Omental fat pad (tissue), 4 donors: ENCODE results near the gene RBM44. TPM values are rescaled to one million over a fixed set of nuclear protein-coding genes. Genes with fewer than 3 reads are reported as not detected.

Experiments
- ATAC-seq: fragments of 150-250 bp; one replicate; pipeline ENCODE4 v1.9.1; 2016; ENCODE audit warnings: mild to moderate bottlenecking, moderate library complexity; ENCODE audit not compliant: low FRiP score
- DNase-seq: peaks from one replicate; pipeline ENCODE4 v3.0.0-alpha.2; 2019; ENCODE audit warnings: low spot score
- total RNA-seq, 4 donors: library from RNA; depleted of rRNA; stranded (reverse); fragments of >200 nt; gene quantifications; one replicate each; pipeline ENCODE4 v1.1.0, GENCODE V29; 2016
- TF ChIP-seq, protein P1 (sequence below), 3 donors: fragments of 450-650 bp; IDR thresholded peaks; one replicate each; pipeline ENCODE4 v1.5.1; 2016 to 2017; ENCODE audit warnings: antibody characterized with exemption in 3 of 3, mild to moderate bottlenecking in 3 of 3, moderate library complexity in 2 of 3

The RBM44 gene
- total RNA-seq, 4 donors from 2014 or later = 1.1 to 2.6 (median 1.5) TPM

DNA sequence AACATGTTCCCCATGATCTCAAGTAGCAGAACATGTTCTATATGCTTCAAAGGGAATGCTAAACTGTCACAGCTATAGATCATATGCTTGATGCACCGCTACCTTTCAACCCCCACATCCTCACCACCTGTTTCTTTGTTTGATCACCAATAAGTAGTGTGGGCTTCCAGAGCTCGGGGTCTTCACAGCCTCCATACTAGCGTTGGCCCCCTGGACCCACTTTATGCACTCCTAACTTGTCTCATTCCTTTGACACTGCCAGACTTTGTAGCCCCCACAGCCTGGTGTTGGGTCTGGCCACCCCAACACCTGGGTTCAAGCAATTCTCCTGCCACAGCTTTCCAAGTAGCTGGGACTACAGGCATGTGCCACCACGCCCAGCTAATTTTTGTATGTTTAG, 11.6 kb upstream of the RBM44 start:
- ATAC-seq (no peak), DNase-seq (no peak)
- TF ChIP-seq, protein P1, sequence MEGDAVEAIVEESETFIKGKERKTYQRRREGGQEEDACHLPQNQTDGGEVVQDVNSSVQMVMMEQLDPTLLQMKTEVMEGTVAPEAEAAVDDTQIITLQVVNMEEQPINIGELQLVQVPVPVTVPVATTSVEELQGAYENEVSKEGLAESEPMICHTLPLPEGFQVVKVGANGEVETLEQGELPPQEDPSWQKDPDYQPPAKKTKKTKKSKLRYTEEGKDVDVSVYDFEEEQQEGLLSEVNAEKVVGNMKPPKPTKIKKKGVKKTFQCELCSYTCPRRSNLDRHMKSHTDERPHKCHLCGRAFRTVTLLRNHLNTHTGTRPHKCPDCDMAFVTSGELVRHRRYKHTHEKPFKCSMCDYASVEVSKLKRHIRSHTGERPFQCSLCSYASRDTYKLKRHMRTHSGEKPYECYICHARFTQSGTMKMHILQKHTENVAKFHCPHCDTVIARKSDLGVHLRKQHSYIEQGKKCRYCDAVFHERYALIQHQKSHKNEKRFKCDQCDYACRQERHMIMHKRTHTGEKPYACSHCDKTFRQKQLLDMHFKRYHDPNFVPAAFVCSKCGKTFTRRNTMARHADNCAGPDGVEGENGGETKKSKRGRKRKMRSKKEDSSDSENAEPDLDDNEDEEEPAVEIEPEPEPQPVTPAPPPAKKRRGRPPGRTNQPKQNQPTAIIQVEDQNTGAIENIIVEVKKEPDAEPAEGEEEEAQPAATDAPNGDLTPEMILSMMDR (IDR thresholded peaks at IDR 0.05) = no peak

DNA sequence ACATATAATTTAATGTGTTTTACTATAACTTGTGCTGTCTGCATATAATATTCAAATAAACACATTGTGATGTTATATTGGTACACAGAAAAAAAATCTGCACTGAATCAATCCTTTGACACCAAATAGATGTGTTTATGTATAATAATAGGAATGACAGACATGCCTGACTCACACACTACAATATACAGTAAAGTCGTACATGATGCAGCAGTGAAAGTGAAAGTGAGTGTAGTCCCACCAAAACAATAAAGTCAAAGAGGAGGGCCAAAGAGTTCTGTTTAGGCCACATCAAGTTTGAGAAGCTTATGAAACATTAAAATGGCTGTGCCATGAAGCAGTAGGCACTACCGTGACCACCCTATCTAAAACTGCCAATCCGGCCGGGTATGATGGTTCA, 8.2 kb upstream of the RBM44 start:
- TF ChIP-seq, protein P1 (IDR thresholded peaks at IDR 0.05) = no peak
- no peak for DNase-seq
- ATAC-seq = no peak

DNA sequence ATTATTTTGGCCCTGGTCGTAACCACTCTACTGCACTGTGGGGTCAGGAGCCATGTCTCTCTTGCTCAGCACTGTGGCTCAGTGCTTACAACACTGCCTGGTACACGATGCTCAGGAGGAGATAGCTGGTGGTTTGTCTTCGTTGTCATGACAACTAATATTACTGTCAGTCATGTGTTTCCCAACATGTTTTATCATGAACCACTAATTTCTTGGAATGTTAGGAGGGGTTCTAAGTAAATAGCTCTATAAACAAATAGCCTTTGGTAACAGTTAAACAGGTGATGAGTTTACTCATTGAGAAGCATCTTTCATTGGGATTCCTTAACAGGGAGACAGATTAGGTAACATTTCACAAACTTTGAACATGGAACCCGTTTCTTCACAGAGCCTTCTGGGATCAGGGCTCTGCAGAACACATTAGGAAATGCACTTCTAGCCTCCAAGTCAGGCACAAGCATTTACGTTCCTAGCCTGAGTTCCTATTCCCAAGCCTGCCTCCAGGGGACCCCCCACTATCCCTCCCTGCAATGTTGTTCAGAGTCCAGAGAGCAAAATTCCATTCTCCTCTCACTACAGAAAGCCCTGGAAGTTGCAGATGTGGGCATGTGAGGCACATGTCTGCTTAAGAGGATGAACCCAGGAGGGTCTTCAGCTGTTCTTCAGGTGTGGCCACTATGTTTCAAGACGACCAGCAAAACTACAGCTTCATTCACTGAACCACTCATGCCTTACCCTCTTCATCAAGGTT, 6.4 kb upstream of the RBM44 start:
- ATAC-seq (peak; percentile 80), DNase-seq (no peak)
- TF ChIP-seq, protein P1 (IDR thresholded peaks at IDR 0.05) = no peak

DNA sequence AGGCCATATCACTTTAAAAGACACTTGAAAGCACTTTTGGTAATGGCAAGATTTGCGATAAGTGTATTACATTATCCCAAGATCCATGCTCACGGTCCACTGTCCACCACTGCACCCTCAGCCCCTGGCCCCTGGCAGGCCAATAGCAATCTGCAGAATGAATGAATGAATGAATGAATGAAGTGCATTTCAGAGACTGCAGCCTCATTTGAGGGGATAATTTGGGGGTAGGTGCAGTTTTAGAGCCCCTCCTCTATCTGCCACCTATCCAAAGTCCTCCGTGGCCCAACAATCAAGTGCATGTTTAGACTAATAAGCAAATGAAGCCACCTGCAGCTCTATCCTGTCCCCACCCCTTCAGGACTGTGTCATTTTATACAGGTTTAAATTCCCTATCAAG, 1.3 kb upstream of the RBM44 start:
- no peak for DNase-seq
- TF ChIP-seq, protein P1 (IDR thresholded peaks at IDR 0.05) = no peak
- no peak for ATAC-seq

GRCh38 chr2:237799060-237799428, 465 bp downstream of the RBM44 start:
- TF ChIP-seq, protein P1 (IDR thresholded peaks at IDR 0.05) = no peak
- ATAC-seq (no peak), DNase-seq (no peak)

DNA sequence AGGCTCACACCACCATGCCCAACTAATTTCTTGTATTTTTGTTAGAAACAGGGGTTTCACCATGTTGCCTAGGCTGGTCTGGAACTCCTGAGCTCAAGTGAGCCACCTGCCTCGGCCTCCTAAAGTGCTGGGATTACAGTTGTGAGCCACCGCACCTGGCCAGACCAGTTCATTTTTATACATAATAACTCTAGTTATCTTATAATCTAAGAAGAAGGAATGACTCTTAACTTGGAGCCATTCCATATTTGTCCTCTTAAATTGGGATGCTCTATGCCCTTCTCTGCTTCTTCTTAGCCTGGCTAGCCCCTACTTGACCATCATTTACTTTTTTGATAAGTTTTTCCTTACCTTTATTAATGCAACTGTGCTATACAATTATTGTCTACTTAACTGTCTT, 2.9 kb downstream of the RBM44 start:
- TF ChIP-seq, protein P1 (IDR thresholded peaks at IDR 0.05) = no peak
- ATAC-seq = no peak
- no peak for DNase-seq

GRCh38 chr2:237806334-237806733, 7.8 kb downstream of the RBM44 start:
- TF ChIP-seq, protein P1 (IDR thresholded peaks at IDR 0.05) = no peak
- no peak for DNase-seq
- no peak for ATAC-seq
